ENCODE results near the gene ZNF735. TPM values are rescaled to one million over a fixed set of nuclear protein-coding genes. Genes with fewer than 3 reads are reported as not detected.
"Not testable (repeated sequence)": the region's sequence is repeated elsewhere in the genome, so short reads cannot be mapped to it uniquely, and the experiment has no call there.

The ZNF735 gene
- not detected for polyA plus RNA-seq (ENCODE audit: insufficient read length in 3 of 3)

GRCh38 chr7:64206903-64207302 is at the start of gene ZNF735:
Gene ZNF735 (plus strand): TSS chr7:64207203. CDS start chr7:64207203, 0 bp downstream.
- DNase-seq (ENCODE audit: low read depth in 3 of 3, low spot score in 2 of 3), result no peak

- DNase-seq (ENCODE audit: low read depth in 3 of 3, low spot score in 2 of 3), result not testable (repeated sequence)
Observed at GRCh38 chr7:64170974-64171373, 36.0 kb upstream of the ZNF735 start.

- no peak for DNase-seq (ENCODE audit: low read depth in 3 of 3, low spot score in 2 of 3)
Observed at GRCh38 chr7:64174328-64174727, 32.7 kb upstream of the ZNF735 start.

GRCh38 chr7:64174941-64175340 is 32.1 kb upstream of the ZNF735 start:
- no peak for DNase-seq (ENCODE audit: low read depth in 3 of 3, low spot score in 2 of 3)

- no peak for DNase-seq (ENCODE audit: low read depth in 3 of 3, low spot score in 2 of 3)
Observed at GRCh38 chr7:64180989-64181388, 26.0 kb upstream of the ZNF735 start.

- DNase-seq (ENCODE audit: low read depth in 3 of 3, low spot score in 2 of 3), result no peak
Observed at GRCh38 chr7:64181586-64181985, 25.4 kb upstream of the ZNF735 start.

GRCh38 chr7:64182036-64182790 is 24.8 kb upstream of the ZNF735 start:
- no peak for DNase-seq (ENCODE audit: low read depth in 3 of 3, low spot score in 2 of 3)

- no peak for DNase-seq (ENCODE audit: low read depth in 3 of 3, low spot score in 2 of 3)
Observed at GRCh38 chr7:64183126-64183742, 23.8 kb upstream of the ZNF735 start.

GRCh38 chr7:64183827-64184372 is 23.1 kb upstream of the ZNF735 start:
- no peak for DNase-seq (ENCODE audit: low read depth in 3 of 3, low spot score in 2 of 3)

- no peak for DNase-seq (ENCODE audit: low read depth in 3 of 3, low spot score in 2 of 3)
Observed at GRCh38 chr7:64184376-64184775, 22.6 kb upstream of the ZNF735 start.

GRCh38 chr7:64187408-64187807 is 19.6 kb upstream of the ZNF735 start:
- DNase-seq (ENCODE audit: low read depth in 3 of 3, low spot score in 2 of 3), result no peak

- DNase-seq (ENCODE audit: low read depth in 3 of 3, low spot score in 2 of 3), result no peak
Observed at GRCh38 chr7:64192148-64192704, 14.8 kb upstream of the ZNF735 start.

- DNase-seq (ENCODE audit: low read depth in 3 of 3, low spot score in 2 of 3), result no peak
Observed at GRCh38 chr7:64192775-64193174, 14.2 kb upstream of the ZNF735 start.

- not testable (repeated sequence) for DNase-seq (ENCODE audit: low read depth in 3 of 3, low spot score in 2 of 3)
Observed at GRCh38 chr7:64219710-64220298, 12.8 kb downstream of the ZNF735 start.

GRCh38 chr7:64223366-64223765 is 16.4 kb downstream of the ZNF735 start:
- no peak for DNase-seq (ENCODE audit: low read depth in 3 of 3, low spot score in 2 of 3)

- DNase-seq (ENCODE audit: low read depth in 3 of 3, low spot score in 2 of 3), result not testable (repeated sequence)
Observed at GRCh38 chr7:64228174-64228573, 21.2 kb downstream of the ZNF735 start, which contains the start of gene ZNF679. Gene ZNF679 (plus strand): TSS chr7:64228474. CDS start chr7:64249118, 20,644 bp downstream.

GRCh38 chr7:64266341-64266919 is 59.4 kb downstream of the ZNF735 start:
- DNase-seq (ENCODE audit: low read depth in 3 of 3, low spot score in 2 of 3), result no peak
